ENCODE results near the gene ERVMER34-1.
A peak's percentile ranks its signal among the peaks of the same experiment; 100 is the strongest.

The ERVMER34-1 gene

DNA sequence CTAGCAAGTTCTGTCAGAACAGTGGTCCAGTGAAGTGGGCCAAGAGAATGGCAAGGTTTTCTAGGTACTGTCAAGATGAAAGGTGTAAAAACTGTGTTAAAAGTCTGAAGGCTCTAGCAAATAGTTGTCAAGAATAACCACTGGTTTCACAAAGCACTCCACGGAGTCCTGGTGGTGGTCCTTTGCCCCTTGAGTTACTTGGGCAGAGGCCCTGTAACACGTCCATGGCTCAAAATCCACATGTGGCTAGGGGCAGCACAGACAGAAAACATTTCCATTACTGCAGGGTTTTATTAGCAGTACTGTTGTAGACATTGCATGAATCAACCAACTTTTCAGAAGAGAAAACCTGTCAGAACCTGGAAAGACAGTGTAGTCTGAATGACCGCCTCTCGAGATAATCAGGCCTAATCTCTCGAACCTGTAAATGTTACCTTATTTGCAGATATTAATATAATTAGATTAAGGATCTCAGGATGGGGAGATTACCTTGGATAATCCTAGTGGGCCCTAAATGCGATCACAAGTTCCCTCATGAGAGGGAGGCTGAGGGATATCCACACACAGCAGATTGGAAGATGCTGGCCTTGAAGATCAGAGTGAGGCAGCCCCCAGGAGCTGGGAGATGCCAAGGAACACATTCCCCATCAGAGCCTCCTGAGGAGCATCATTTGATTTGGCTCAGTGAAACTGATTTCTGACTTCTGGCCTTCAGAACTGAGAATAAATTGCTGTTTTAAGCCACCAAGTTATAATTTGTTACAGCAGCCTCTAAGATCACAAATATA is 34.7 kb downstream of the ERVMER34-1 start:
- no peak for DNase-seq

DNA sequence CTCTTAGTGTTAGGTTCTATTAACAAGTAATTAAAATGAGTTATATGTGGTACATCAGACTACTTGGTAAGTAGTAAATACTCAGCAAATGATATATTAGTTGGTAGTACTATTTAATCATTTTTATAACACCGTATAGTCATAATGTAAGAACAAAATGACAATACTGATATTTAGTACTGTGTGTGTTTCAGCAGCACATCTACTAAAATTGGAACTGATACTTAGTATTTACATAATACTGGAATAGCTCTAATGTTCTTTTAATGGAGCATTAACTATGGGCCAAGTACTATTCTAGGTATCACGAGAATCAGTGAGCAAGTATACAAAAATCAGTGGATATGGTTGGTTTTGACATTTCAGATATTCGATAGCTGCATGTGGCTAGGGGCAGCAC is 35.3 kb downstream of the ERVMER34-1 start:
- DNase-seq = no peak

DNA sequence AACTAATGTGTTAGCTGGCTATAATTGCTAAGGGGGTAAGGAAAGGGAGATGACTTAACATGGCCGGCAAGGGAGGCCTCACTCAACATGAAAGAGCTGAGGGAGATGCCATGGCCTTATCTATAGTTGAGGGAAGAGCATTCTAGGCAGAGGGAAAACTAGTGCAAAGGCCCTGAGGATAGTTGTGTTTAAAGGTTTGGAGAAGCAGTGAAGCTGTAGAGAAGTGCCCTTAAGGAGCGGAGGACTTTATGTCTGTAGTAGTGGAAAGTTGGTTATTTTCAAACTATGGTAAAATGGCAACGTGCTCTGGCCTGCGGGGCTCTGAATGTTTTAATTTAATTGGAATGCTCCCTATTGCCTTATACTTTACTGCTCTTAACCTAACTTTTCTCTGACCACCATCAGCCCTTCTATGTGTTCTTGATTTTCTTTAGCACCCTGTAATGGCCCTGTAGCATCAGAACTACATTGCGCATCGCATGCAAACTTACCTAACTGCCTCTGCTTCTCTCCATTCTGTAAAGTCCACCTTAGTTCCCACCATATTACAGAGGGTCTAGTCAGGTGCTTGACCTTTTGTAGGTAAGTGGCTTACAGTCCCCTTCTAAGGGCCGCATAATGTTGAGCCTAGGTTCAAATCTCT is 35.8 kb downstream of the ERVMER34-1 start:
- DNase-seq = no peak

DNA sequence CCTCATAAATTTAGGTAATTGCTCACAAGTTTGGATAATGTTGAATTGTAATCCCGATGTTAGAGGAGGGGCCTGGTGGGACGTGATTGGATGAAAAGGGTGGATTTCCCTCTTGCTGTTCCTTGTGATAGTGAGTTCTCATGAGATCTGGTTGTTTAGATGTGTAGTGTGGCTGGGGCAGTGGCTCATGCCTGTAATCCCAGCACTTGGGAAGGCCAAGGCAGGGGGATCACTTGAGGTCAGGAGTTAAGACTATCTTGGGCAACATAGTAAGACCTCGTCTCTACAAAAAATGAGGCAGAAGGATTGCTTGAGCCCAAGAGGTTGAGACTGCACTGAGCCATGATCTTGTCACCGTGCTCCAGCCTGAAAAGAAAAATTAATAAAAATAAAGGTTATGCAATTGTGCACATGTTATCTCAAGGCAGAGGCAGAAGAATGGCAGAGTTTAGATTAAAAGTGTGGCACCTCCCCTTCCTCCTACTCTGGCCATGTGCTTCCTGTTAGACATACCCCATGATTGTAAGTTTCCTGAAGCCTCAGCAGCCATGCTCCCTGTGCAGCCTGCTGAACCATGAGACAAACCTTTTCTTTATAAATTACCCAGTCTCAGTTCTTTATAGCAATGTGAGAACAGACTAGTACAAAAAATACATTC is 36.5 kb downstream of the ERVMER34-1 start:
- no peak for DNase-seq

DNA sequence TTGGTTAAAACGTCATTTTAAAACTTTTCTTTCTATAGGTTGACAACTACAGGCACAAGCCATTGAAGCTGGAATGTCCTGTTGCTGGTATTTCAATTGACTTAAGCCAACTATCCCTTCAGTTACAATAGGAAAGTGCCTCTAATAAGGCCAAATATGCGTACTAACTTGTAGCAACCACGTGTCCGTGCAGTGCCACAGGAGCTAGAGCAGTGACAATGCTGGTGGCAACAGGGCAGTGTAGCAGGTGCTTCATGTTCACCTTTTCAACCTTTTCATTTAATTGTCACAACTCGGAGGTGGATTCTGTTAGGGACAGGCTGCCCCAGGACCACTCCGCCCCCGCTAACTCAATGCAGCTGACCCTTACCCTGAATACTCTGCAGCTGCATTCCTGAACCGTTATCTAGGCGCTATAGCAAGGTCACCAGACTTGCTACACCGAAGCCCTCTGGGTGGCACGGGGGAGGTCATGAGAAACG is 37.7 kb downstream of the ERVMER34-1 start:
- DNase-seq = no peak

DNA sequence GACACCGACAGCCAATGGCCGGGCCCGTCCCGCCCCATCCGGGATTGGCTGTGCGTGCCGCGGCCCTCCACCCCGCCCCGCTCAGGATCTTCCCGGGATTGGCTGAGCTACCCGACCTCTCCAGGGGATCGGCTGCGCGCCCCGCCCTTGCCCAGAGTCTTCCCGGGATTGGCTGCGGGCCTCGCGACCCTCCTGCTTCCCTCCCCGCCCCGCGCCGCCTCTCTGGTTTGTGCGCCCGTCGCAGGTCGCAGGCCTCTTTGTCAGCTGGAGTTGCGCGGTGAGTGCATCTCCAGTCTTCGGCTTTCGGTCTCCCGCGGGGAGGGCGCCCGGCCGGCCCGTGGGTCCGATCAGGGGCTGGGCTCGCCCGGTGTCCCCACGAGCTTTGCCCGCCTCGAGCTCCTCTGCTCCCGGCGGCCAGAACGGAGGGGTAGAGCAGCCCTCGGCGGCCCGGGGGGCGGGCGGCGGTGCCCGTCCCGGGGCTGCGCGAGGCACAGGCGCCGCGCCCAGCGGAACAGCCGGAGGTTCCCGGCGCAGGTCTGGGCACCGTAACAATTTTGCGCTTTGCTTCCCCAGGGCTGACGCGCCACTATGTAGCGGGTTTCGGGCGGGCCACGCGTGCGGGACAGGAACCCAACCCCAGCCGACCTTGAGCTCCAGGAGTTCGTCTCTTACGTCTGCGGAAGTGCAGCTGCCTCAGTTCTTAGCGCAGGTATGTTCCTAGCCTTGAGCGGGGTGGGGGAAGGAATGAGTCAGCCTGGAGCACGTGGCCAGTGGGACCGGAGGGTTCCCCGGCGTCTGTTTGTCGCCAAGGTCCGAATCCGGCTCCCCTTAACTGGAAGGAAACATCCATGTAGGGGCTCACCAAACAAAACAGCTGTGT is 38.7 kb downstream of the ERVMER34-1 start:
- peak; percentile 94 for DNase-seq

DNA sequence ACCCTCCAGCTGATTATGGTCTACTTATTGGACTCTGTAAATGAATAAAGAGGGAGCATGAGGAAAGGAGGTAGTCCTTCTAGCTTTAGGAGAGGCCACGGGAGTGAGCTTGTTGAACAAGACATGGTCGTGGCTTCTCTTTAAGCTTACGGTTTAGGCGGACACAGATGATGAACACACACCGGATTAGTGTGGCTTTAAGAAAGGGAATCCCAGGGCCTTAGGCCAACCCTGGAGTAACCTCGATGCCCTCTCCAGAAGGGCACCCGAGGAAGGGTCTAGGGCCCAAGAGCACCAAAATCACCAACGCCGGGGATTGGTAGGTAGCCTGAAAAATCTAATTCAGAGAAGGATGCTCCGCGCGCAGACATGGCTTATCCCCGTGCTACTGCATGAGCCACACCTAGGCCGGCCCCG is 39.4 kb downstream of the ERVMER34-1 start:
- no peak for DNase-seq

DNA sequence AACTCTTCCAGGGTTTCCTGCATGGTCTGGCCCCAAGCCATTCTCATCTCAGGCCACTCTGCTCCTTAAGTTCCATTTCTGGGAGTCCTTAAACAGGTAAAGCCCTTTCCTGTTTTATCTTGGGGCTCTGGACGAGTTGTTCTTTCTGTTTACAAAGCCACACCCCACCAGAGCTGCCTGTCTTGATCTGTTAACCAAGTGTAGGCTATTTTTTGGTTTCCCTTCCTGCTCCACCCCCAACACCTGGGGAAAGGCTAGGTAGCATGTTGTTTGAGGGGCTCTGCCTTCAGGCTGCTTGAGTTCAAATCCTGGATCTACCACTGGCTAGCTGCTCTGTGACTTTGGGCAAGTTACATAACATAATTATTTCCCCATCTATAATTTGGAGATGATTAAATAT is 40.0 kb downstream of the ERVMER34-1 start:
- no peak for DNase-seq

DNA sequence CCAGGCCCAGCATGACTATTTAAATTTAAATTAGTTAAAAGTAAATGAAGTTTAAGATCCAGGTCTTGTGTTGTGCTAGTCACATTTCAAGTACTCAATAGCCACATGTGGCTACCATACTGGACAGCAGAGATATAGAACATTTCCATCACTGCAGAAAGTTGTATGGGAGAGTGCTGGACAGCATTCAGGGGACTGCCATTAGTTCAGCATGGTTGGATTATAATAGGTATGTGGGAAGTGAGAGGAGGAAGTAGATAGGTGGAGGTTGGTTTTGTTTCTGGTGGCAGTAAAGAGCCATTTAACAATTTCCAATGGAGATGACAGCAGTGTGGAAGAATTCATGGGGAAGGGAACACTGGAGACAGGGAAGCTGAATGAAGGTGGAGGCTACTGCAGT is 42.1 kb downstream of the ERVMER34-1 start:
- DNase-seq = no peak

DNA sequence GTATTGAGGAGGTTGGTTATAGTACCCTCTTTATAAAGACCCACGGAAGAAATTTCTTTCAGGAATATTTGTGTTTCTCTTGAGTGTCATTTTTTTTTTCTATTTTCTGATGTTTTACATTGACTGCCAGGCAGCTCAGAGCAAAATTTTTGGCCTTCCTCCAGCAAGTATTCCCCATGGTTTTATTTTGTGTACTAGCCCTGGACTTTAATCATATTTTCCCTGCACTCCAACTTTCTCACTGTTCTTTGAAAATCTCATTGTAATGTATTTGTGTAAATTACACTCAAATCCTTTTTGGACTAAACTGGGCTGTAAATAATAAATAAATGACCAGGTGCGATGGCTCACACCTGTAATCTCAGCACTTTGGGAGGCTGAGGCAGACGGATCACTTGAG is 46.6 kb downstream of the ERVMER34-1 start:
- no peak for DNase-seq

DNA sequence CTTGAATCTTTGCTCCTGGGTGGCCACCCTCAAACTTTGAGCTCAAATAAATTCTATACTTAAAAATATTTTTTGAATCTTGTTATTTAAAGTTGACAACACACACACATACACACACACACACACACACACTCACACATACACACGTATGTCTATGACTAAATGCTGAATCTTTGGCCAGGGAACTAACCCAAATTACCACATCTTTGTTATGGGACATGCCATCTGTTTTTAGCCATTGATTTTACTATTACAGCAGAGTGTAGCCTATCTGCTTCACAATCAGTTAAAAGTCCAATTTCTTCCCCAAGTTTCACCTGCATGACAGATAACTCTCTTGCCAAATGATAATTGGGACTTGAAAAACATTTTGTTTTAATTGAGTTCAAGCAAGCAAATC is 47.1 kb downstream of the ERVMER34-1 start:
- DNase-seq = no peak

DNA sequence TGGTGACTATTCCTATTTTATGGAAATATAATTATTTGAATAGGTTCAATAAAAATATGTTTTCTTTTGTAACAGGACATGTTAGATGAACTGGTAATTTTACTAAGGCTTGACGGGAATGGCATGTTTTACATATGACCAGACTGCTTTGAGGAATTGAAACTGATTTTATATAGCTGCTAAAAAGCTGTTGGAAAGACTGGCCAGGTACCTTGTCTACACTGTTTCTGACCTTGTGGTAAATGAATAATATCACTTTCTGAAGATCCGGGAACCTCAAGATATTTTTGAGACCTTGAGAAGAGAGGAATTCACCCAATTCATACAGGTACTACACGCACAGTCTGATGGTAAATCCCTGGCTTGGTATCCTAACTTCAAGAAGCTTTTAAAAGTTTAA is 50.0 kb downstream of the ERVMER34-1 start:
- no peak for DNase-seq

DNA sequence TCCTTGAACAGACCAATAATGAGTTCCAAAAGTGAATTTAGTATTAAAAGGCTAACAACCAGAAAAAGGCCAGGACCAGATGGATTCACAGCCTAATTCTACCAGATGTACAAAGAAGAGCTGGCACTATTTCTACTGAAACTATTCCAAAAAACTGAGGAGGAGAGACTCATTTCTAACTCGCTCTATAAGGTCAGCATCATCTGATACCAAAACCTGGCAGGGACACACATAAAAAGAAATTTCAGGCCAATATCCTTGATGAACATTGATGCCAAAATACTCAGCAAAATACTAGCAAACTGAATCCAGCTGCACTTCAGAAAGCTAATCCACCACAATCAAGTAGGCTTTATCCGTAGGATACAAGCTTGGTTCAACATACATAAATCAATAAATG is 56.3 kb downstream of the ERVMER34-1 start:
- no peak for DNase-seq

DNA sequence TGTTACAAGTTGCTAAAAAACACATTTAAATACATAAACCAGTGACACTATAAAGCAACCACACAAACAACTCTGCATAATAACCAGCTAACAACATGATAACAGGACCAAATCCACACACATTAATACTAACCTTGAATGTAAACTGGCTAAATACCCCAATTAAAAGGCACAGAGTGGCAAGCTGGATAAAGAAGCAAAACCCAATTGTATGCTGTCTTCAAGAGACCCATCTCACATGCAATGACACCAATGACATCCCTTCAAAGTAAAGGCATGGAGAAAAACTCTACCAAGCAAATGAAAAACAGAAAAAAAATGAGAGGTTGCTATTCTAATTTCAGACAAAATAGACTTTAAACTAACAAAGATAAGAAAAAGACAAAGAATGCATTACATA is 57.7 kb downstream of the ERVMER34-1 start:
- DNase-seq = no peak
